Fibroblast of gingiva (primary cell): Measurements from ENCODE around the gene CCDC9.
A peak's percentile ranks its signal among the peaks of the same experiment; 100 is the strongest.

Source experiments
- DNase-seq: peaks from one replicate; pipeline ENCODE4 v3.0.0-alpha.2; 2011; ENCODE audit warnings: low read depth

The CCDC9 gene

DNA sequence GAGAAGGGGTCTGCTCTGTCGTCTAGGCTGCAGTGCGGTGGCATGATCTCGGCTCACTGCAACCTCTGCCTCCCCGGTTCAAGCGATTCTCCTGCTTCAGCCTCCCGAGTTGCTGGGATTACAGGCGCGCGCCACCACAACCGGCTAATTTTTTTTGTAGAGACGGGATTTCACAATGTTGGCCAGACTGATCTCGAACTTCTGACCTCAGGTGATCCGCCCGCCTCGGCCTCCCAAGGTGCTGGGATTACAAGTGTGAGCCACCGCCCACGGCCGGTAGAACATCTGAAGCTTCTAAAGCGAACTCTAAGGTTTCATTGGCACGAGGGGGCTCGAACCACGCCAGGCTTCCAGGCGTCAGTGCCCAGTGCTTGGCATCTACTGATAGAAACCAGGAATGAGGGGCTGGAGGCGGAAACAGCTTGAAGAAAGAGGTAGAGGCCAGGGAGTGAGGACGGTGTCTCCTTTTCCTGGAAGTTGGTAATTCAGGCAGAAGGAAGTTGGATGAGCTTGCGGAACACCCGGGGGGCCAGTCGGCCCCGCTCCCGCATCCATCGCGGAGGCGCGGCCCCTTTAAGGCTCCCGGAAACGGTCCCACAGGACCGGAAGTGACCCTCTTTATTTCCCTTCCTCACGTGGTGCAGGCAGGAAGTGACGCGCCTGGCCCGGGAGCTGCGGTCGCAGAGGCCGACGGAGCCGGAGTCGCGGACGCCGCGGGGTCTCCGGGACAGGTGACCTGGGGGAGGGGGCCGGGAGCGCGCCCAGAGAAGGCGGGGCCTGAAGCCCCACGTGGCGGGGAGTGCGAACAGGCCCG lies at the start of gene CCDC9:
TSS of gene CCDC9 (plus strand) at position 647 of the 814 bp plus-strand sequence. CDS start 1,876 bp downstream, outside the sequence.
- DNase-seq = peak; percentile 96

DNA sequence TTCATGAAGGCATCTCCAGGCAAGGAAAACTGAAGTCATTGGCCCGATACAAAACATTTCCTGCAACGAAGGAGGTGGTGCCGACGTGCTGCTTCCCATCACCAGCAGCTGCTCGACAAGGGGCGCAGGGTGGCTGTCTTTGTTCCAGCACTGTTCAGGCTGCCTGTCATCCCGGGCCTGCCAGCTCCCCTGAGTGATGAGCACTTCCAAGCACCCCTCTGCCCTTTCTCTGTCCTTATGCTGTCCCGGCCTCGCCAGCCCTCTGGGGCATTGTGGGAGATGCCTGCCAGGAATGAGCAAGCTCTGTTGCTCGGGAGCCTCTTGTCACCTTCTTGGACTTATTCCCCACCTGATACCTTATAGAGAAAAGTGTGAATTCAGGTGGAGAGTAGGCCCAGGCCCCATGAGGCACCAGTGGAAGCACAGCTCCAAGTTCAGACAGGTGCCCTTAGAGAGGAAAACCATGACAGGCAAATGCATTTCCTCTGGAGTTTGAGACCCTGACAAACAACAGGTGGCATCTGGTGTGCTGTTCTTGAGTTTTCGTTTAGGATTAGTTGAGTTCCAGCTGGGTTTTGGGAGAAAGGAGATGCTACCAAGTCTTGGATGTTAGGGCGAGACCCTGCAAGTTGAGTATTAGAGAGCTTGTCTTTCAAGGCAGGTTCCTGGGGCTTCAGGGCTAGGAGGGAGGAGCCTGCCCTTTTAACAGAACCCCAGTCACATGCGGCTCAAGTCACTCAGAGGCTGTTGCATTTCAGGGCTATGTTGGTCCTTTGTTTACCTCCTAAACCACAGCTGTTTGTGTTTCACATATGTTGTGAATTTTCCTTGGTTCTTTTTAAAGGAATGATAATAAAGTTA lies 46.8 kb upstream of the CCDC9 start:
- peak; percentile 63 for DNase-seq

DNA sequence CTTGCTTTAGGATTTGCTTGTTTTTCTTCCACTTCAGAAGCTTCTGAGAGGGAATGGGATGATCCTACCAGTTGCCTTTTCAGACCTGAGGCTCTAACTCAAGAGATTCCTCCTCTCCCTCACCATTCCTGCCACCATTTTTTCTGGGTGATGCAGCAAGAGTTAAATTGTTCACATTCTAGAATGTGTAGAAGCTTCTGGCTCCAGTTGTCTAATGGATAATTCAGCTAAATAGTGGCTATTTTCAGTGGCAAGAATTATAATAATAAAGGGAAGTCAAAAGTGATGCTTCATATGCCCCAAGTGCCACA lies 46.2 kb upstream of the CCDC9 start:
- no peak for DNase-seq

DNA sequence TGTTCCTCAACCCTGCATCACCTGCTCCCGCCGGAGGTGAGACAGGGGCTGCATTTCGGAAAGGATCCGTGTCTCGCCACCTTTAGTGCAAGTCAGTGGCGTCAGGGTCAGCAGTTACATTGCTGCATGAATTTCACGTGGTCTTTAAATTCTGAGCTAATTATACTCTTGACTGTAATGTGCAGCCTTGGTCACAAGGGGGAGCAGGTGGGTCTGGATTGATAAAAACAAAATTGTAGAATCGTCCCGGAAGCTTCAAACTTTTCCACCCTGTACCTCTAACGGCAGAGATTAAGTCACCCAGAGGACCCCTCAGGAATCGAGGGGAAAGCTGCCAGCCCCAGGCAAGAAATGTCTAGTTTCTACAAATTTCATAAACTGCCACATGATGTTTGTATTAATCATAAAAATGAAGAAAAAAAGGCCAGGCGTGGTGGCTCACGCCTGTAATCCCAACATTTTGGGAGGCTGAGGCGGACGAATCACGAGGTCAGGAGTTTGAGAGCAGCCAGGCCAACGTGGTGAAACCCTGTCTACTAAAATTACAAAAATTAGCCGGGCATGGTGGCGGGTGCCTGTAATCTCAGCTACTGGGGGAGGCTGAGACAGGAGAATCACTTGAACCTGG lies 45.5 kb upstream of the CCDC9 start:
- DNase-seq = peak; percentile 71

DNA sequence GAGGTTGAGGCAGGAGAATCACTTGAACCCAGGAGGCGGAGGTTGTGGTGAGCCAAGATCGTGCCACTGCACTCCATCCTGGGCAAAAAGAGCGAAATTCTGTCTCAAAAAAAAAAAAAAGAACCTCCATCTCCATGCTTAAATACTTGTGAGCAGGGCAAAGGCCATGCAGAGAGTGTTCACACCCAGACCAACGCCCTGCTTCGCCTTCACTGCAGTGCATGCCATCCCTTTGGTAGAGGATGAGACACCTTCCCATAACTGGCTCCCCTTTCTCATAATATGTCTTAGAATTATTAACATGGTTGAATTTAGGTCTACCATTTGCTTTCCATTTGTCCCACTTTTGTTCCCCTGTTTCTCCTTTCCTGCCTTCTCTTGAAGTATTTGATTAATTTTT lies 40.7 kb upstream of the CCDC9 start:
- no peak for DNase-seq

DNA sequence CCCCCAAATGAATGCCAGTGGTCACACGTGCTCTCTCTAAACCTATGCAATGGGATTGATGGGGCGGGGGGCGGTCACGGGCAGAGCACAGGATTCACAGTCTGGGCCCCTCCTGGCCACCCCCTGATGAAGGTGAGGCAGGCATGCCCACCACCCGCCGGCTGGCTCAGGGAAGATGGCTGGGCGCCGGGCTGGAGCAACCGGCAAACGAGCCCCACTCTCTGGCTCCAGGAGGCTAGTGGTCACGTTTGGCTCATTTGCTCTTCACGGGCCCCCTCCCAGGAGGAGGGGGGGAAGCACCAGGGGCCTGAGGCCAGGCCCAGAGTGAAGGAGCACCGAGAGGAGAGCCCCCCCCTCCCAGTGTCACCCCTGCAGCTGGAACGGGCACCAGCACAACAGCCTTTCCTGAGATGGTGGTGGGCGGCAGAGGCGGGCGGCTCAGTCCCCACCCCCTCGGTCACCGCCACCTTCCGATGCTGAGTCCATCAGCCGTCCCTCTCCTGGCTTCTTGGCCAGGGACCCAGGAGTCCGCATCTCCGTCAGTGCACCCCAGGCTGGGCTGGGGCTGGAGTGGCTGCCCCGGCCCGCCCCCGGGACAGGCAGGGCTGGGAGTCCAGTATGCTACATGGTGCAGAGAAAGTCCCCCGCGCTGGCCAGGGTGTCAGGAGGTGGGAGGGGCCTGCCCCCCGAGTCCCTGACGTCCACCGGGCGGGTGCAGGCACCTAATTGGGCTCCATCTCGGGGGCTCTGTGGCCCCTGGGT lies 35.1 kb upstream of the CCDC9 start:
- no peak for DNase-seq

DNA sequence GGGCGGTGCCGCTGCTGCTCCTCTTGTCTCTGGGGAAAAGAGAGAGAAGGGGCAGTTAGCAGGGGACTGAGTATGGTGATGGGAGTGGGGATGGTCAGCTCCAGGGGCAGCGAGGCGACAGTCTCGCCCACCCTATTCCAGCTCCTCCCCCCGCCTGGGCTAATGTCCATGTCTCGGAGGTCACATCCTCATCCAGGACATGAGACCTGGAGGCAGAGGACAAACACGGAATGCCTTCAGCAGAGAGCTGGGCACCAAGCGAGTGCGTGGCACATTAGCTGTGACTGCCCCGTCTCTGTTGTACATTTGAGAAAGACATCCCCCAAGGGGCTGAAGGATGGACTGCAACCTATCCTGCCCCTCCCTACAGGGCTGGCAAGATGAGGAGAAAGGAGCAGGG lies 34.4 kb upstream of the CCDC9 start:
- DNase-seq = no peak

DNA sequence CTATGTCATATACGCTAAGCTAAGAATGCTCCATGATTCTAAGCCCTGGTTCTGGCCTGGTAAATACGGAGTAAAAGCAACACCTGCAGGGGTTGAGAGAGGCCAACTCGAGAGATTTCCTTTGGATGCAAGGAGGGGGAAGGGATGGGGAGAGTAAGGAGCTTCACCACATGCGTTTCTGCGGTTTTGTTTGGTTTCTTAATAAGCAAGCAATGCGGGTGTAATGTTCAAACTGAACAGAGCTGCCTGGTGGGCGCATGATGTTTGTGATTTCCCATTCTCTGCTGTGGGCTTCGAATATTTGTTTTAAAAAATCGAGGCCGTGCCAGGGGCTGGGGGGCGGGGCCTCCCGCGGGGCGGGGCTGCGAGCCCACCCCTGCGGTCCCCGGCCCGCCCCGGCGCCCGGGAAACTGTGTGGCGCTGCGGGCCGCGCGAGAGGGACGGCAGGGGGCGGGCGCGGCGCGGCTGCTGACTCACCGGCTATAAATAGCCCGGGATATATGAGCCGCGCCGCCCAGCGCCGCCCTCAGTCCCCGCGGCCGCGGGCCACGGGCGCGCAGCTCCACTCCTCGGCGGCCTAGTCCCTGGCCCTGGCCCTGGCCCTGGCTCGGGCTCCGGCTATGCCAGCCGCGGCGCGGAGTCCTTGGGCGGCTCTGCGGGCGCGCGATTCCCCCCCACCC lies 30.4 kb upstream of the CCDC9 start:
- DNase-seq = peak; percentile 91

DNA sequence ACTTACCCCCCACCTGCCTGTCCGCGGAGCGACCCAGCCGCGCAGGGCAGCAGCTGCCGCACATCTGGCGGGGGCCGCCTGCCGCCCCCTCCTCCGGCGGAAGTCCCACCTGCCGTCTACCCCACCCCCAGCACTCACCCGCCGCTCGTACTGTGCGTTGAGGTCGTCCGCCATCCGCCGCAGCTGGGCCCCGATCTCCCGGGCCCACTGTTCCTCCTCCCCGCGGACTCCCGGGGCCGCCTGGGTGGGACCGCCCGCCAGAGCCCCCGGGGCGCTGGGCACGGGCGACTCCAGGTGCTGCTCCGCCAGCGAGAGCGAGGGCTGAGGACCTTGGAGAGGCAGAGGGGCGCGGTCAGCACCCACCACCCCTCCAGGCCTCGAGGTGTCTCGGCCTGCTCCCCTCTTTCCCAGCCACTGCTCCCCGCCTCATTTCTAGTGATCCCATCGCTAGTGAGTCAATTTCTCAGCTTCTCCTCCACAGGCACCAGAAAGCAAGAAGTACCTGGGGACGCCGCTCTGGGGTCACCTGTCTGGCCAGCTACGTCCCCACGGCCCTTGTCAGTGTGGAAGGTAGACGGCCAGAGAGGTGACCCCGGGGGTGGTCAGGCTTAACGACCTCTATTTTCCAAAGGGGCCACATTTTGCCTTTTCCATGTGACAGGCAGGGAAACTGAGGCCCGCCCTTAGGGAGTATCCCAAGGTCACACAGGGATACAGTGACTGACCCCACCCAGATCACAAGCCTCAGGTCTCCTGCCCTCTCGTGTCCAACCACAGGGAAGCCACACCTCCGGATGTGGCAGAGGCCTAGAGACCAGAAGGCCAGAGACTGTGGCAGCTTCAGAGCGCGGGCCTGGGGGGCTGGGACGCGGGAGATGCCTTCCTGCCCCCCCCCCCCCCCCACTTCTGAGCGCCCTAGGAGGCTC lies 29.6 kb upstream of the CCDC9 start:
- peak; percentile 86 for DNase-seq

DNA sequence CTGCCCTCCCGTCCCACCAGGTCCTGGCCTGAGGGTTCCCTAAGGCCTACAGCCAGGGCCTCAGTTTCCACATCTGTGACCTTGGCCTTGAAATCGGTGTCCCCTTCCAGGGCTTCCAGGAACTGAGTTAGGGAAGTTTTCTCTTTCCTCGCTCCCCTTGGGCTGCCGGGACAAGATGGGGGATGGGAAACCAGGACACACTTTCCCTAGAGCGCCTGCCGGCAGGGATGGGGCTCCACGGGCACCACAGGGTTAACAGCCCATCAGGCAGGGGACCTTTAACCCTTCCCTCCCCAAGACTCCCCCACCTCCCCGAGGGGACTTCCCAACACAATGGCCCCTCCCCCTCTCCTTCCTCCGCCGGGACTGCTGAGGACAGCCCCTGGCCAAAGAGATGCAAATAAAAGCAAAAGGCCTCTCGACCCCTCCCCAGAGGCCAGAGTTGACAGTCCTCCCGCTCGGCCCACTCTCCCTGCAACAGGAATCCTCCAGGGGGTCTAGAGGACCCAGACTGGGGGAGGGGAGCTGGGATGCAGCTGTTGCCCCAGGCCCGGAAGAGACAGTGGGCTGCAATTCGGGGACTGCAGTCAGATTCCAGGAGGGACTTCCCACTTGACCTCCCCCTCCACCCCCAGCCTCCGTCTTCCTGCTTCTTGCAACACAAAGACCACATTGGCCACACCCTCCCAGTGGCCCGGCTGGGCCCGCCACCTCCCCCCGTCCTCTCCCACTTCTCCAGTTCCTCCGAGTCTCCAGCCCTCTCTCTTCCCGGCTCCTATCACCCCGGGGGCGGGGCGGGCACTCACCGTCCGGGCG lies 28.8 kb upstream of the CCDC9 start:
- peak; percentile 95 for DNase-seq

DNA sequence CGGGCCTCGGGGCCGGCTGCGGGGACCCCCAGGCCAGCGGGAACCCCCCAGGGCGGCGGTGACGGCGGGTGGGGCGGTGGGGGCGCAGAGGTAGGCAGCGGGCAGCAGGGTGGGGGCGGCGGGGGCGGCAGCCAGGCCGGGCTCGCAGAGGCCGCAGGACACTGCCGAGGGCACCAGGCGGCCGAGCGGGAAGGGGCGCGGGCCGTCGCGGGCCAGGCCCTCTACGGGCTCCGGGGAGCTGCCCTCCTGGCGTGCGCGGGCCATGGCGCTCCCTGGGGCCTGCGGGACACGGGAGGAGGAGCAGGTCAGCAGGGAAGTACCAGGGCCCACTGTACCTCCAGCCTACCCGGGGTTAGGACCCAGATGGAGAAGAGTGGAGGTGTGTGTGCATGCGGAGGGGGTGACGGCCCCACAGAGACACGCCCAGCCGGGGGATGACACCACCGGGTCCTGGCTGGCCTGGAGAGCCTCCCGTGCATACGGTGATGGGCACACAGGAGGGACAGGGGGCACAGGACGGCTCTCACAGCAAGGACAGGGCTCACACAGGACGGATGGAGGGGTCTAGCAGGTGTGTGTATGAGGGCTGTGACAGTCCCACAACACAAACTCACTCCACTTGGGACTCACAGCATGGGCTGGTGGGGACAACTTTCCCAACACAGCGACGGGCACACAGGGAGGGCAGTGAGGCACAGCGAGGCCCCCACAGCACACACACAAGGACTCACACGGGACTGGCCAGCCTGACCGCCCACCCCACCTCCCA lies 28.0 kb upstream of the CCDC9 start:
- no peak for DNase-seq

DNA sequence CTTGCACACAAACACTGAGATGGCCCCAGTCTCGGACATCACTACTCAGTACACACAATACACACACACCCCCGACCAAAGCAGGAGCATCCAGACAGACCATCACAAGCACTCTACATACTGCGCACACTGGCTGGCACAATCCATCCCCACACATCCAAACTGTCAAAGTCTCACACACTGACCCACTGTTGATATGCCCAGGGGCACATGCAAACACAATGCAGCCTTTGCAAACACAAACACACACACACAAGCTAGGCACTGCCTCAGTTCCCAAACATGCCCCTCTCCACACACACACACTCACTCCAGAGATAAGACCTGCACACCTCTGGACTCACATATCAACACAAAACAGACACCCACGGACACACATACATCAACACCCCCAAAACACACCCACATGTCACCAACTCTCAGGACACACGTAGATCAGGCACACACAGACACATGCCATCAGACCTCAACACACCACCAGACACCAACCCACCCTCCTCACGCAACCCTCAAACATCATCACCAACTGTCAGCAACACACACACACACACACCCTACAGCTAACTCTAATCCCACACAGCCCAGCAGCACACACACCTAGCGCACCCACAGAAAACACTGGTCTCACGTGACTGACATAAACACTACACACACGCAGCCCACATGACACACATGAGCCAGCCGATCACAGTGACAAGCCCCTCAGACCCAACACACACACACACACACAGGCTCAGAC lies 27.2 kb upstream of the CCDC9 start:
- DNase-seq = peak; percentile 39

DNA sequence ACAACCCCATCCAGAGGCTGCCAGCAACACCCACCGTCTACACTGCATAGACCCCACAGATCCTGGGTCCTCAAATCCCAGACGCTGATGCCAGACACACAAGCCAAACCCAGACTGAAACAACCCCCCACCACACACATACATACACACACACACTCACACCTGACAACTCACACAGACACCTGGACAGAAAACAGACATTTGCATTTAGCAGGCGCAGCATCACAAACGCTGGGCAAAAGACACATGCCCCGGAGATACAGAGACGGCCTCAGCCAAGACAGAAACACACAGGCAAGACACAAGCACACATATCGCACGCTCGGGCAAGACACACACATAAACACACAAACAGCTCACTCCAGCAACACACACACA lies 26.7 kb upstream of the CCDC9 start:
- peak; percentile 26 for DNase-seq

DNA sequence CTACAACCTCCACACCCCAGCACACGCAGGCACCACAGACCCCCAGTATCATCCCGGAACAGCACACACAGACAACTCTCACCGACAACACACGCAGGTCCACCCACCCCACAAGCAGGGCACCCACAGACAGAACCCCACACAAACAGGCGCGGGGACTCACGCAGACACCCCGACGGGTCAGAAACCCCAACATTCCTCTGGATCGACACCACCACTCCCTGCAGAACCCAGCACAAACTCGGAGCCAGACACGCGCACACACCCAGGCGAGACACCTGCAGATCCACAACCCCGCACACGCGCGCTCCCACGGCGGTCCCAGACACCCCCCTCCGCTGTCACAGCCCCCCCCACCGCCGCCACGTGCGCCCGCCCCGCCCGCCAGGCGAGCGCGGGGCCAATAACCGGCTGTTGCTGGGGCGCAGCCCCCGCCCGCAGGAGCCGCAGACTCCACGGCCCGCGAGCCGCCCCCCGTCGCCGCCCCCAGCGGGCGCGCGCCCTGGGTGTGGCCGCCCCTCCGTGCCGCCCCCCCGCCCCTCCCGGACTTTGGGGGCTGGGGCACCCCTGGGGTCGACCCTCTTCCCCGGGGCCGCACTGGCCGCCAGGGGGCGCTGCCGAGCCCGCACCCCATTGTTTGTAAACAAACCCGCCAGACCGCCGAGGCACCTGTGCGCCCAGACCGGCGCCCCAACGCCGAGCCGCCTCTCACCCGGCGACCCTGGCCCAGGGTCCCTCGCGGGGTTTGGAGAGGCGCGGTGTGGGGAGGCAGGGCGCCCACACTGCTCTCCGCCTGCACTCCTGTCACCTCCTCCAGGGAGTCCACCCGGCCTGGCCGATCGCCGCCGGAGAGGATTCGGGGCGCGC lies 26.0 kb upstream of the CCDC9 start:
- DNase-seq = peak; percentile 30

DNA sequence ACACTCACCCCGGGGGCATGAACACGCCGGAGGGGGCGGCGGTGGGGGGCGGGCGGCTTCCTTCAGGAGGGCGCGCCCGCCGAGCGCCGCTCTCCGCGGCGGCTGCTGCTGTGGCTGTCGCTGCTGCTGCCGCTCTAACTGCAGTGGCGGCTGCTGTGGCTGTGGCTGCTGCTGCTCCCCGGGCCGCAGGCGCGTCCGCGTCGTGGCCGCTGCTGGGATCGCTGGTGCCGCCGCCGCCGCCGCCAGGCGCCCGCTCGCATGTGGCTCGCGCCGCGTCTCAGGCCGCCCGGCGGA lies 25.5 kb upstream of the CCDC9 start, which contains the start of gene BBC3:
TSS of gene BBC3 (minus strand) at position 279 of the 294 bp plus-strand sequence. CDS start 2,768 bp downstream, outside the sequence.
- DNase-seq = no peak

DNA sequence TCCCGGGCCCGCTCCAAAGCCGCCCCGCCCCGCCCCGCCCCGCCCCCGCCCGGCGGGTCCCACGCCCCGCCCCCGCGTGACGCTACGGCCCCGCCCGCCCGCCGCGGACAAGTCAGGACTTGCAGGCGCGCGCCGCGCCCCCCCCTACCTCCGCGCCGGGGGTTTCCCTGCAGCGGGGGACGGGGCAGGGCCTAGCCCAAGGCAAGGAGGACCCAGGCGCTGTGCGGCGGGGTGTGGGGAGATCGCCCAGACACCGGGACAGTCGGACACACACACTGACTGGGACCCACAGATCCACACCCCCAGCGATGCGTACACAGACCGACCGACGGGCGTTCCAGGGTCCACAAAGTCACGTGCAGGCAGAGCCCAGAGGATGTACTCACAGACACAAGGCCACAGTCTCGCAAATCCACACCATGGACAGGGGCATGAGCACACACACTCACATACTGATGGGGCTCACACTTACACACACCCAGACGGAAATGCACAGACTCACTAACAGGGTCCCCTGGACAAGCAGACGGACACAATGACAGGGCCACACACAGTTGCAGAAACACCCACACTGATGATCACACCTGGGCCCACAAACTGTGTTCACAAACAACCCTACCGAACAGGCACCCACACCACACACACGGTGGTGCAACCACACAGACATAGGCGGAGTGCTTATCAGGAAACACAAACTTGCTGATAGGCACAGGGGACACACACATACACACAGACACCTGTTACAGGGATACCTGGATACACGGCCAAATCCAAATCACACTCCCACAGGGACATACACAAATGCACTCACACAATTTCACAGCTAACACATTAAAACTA lies 24.9 kb upstream of the CCDC9 start:
- DNase-seq = peak; percentile 90
